Fibroblast of lung (primary cell): ENCODE results near the gene KCNG2. TPM values are rescaled to one million over a fixed set of nuclear protein-coding genes. Genes with fewer than 3 reads are reported as not detected.

Experiments used
- DNase-seq, 2 donors: peaks; one replicate each; pipeline versions ENCODE4 v3.0.0 to v3.0.0-alpha.2; 2010; ENCODE audit warnings: low read depth in 2 of 2
- H2AFZ ChIP-seq: 2 replicates; pipeline ENCODE4 v1.5.1; 2012; ENCODE audit warnings: low read length, control low read depth, inconsistent platforms
- H3K27ac ChIP-seq: 2 replicates; pipeline ENCODE4 v1.5.1; 2011; ENCODE audit warnings: low read length, control low read depth; ENCODE audit not compliant: insufficient read depth
- H3K27me3 ChIP-seq: 2 replicates; pipeline ENCODE4 v1.5.1; 2011; ENCODE audit warnings: mild to moderate bottlenecking, low read length; ENCODE audit not compliant: control insufficient read depth, insufficient read depth
- H3K36me3 ChIP-seq: 2 replicates; pipeline ENCODE4 v1.5.1; 2011; ENCODE audit warnings: low read length; ENCODE audit not compliant: control insufficient read depth, insufficient read depth
- H3K4me1 ChIP-seq: 2 replicates; pipeline ENCODE4 v1.5.1; 2011; ENCODE audit warnings: low read length; ENCODE audit not compliant: control insufficient read depth, insufficient read depth; ENCODE audit errors: extremely low read depth
- H3K4me2 ChIP-seq: 2 replicates; pipeline ENCODE4 v1.5.1; 2011; ENCODE audit warnings: low read length, control low read depth; ENCODE audit not compliant: insufficient read depth; ENCODE audit errors: extremely low read depth
- H3K4me3 ChIP-seq, 4 experiments: fragments of 200-600 bp in 1 of 4; sonication (generic) in 1 of 4; replicated peaks in 1 of 4; 2 replicates each; pipeline ENCODE4 v1.5.1; 2011 to 2016; ENCODE audit warnings: low read length in 4 of 4, low read depth in 3 of 4, mild to moderate bottlenecking in 3 of 4, control low read depth in 2 of 4, inconsistent platforms in 1 of 4, mixed read lengths in 1 of 4; ENCODE audit not compliant: insufficient read depth in 1 of 4; ENCODE audit errors: control extremely low read depth in 1 of 4
- H3K79me2 ChIP-seq: 2 replicates; pipeline ENCODE4 v1.5.1; 2012; ENCODE audit warnings: mild to moderate bottlenecking, low read length, inconsistent platforms; ENCODE audit not compliant: control insufficient read depth, insufficient read depth
- H3K9ac ChIP-seq: 2 replicates; pipeline ENCODE4 v1.5.1; 2011; ENCODE audit warnings: mild to moderate bottlenecking, low read length, control low read depth; ENCODE audit not compliant: insufficient read depth
- H3K9me3 ChIP-seq: 2 replicates; pipeline ENCODE4 v1.5.1; 2012; ENCODE audit warnings: low read depth, low read length; ENCODE audit not compliant: control insufficient read depth, insufficient read depth
- H4K20me1 ChIP-seq: 2 replicates; pipeline ENCODE4 v1.5.1; 2011; ENCODE audit warnings: low read length; ENCODE audit not compliant: control insufficient read depth, insufficient read depth; ENCODE audit errors: extremely low read depth
- CTCF ChIP-seq, 2 donors: IDR thresholded peaks in 1 of 2; conservative IDR thresholded peaks in 1 of 2; 1 replicate in 1 of 2; 2 replicates in 1 of 2; pipeline ENCODE4 v1.5.1; 2011 to 2012; ENCODE audit warnings: low read length in 2 of 2, control low read depth in 1 of 2, inconsistent platforms in 1 of 2, low read depth in 1 of 2, mild to moderate bottlenecking in 1 of 2
- EZH2 ChIP-seq: IDR thresholded peaks from 2 replicates; pipeline ENCODE4 v1.5.1; 2012; ENCODE audit warnings: low read length, control low read depth, mild to moderate bottlenecking; ENCODE audit errors: missing control alignments
- polyA plus RNA-seq, 2 donors: library from polyadenylated mRNA; depleted of rRNA in 1 of 2; stranded (reverse) in 1 of 2; unstranded in 1 of 2; fragments of >200 nt; gene quantifications; 2 replicates each; pipeline ENCODE4 v1.2.1, GENCODE V29; 2011 to 2012; ENCODE audit warnings: missing spikeins in 1 of 2
- total RNA-seq: library from RNA; depleted of rRNA; stranded (reverse); fragments of >200 nt; gene quantifications from 2 replicates; pipeline ENCODE4 v1.2.1, GENCODE V29; 2014

KCNG2 gene
- total and polyA plus RNA-seq, 2 donors (not counting 1 experiment from before 2014, with no cell fraction given), result 0.42 to 10.1 TPM

- H3K36me3 ChIP-seq, result peaks cover 9% of the 10 kb centered on the region
- peaks cover 2% of the 10 kb centered on the region for H3K4me1 ChIP-seq
- no peaks in the 10 kb centered on the region for H4K20me1 ChIP-seq
- no peaks in the 10 kb centered on the region for H3K79me2 ChIP-seq
- H3K9ac ChIP-seq, result no peak overlapping the region
- H2AFZ ChIP-seq, result no peak overlapping the region
- H3K27ac ChIP-seq, result no peak overlapping the region
- DNase-seq, result no peak
- TF ChIP-seq CTCF (conservative IDR thresholded peaks at IDR 0.05 in 1 of 2, IDR thresholded peaks at IDR 0.05 in 1 of 2; ENCODE audit: low read depth in 1 of 2, low read length in 2 of 2), result no peak
- TF ChIP-seq EZH2, result no peak
- no peak overlapping the region for H3K4me2 ChIP-seq
- no peak overlapping the region for H3K4me3 ChIP-seq
- no peaks in the 10 kb centered on the region for H3K9me3 ChIP-seq
- no peaks in the 10 kb centered on the region for H3K27me3 ChIP-seq
Measured at GRCh38 chr18:79916546-79917168, 118.9 kb downstream of the KCNG2 start.

GRCh38 chr18:79917169-79917852, 119.6 kb downstream of the KCNG2 start:
- H2AFZ ChIP-seq, result no peak overlapping the region
- TF ChIP-seq CTCF (conservative IDR thresholded peaks at IDR 0.05 in 1 of 2, IDR thresholded peaks at IDR 0.05 in 1 of 2; ENCODE audit: low read depth in 1 of 2, low read length in 2 of 2), result no peak
- TF ChIP-seq EZH2, result no peak
- H3K79me2 ChIP-seq, result no peaks in the 10 kb centered on the region
- no peak overlapping the region for H3K4me3 ChIP-seq
- H4K20me1 ChIP-seq, result no peaks in the 10 kb centered on the region
- no peaks in the 10 kb centered on the region for H3K27me3 ChIP-seq
- no peak overlapping the region for H3K4me2 ChIP-seq
- H3K9me3 ChIP-seq, result no peaks in the 10 kb centered on the region
- no peak overlapping the region for H3K9ac ChIP-seq
- DNase-seq, result no peak
- no peak overlapping the region for H3K27ac ChIP-seq
- H3K36me3 ChIP-seq, result peaks cover 9% of the 10 kb centered on the region
- H3K4me1 ChIP-seq, result peaks cover 1% of the 10 kb centered on the region

- H3K4me2 ChIP-seq, result no peak overlapping the region
- no peak overlapping the region for H3K27ac ChIP-seq
- H3K27me3 ChIP-seq, result no peaks in the 10 kb centered on the region
- H4K20me1 ChIP-seq, result no peaks in the 10 kb centered on the region
- H2AFZ ChIP-seq, result no peak overlapping the region
- no peaks in the 10 kb centered on the region for H3K9me3 ChIP-seq
- H3K9ac ChIP-seq, result no peak overlapping the region
- TF ChIP-seq EZH2 (no peak), CTCF (conservative IDR thresholded peaks at IDR 0.05 in 1 of 2, IDR thresholded peaks at IDR 0.05 in 1 of 2; ENCODE audit: low read depth in 1 of 2, low read length in 2 of 2) (no peak)
- no peaks in the 10 kb centered on the region for H3K4me1 ChIP-seq
- no peak for DNase-seq
- H3K79me2 ChIP-seq, result no peaks in the 10 kb centered on the region
- H3K36me3 ChIP-seq, result peaks cover 9% of the 10 kb centered on the region
- H3K4me3 ChIP-seq, result no peak overlapping the region
Measured at GRCh38 chr18:79917853-79918614, 120.3 kb downstream of the KCNG2 start.
